GM12892 (cell line): ENCODE results near the gene MLPH.
A peak's percentile ranks its signal among the peaks of the same experiment; 100 is the strongest.

Experiments used
- DNase-seq: peaks from one replicate; pipeline ENCODE4 v3.0.0; 2011; ENCODE audit not compliant: insufficient read length
- FAIRE-seq: peaks from 2 replicates; lab custom pipeline; 2011; peaks lifted over from hg19 to GRCh38; lab: Jason Lieb, UNC
- POLR2A ChIP-seq: IDR thresholded peaks from 2 replicates; pipeline ENCODE4 v1.6.1; 2011; ENCODE audit warnings: low read depth, low read length, control low read depth
- POLR2AphosphoS5 ChIP-seq: IDR thresholded peaks from 2 replicates; pipeline ENCODE4 v1.6.1; 2011; ENCODE audit warnings: low read depth, low read length, control low read depth
- TAF1 ChIP-seq: IDR thresholded peaks from 2 replicates; pipeline ENCODE4 v1.6.1; 2011; ENCODE audit warnings: low read depth, mild to moderate bottlenecking, control low read depth, low read length, borderline replicate concordance

Gene MLPH

DNA sequence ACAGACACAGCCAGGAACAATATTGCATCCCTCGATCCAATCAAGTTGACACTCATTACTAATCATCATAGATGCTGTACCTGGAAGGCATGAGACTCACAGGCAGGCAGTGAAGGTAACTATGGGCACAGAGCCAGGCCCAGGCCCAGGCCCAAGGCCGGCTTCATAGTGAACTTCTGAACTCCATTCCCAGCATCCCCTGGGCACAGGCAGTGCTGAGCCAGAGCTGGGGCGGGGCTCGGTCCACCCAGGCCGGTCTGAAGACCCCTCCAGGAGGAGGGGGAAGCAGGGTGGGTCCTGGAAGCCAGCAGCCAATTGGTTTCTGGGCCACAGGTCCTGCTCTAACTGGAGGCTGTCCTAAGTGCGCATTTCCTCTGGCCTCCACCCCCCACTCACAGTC, 37.6 kb downstream of the MLPH start:
- FAIRE-seq (no peak), DNase-seq (no peak)
- TF ChIP-seq POLR2AphosphoS5 (no peak), POLR2A (no peak), TAF1 (no peak)

DNA sequence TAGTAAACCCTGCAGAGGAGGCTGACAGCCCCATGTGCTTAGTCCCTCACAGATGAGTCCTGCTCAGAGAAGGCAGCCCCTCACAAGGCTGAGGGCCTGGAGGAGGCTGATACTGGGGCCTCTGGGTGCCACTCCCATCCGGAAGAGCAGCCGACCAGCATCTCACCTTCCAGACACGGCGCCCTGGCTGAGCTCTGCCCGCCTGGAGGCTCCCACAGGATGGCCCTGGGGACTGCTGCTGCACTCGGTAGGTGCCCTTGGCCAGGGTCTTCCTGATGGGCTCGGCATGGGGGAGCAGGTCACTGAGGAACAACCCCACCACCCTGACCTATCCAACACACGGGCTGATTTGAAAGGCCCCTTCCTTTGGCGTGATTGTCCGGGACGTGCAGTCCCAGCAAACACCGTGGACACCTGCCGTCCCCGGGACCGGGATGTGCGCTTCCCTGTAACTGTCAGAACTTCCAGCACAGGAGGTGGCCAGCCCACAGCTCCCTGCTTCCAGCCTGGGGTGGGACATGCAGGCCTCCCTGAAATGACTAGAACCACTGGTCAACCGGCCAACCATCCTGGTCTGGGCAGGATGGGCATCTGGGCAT, 38.6 kb downstream of the MLPH start:
- TF ChIP-seq TAF1 (no peak), POLR2A (no peak), POLR2AphosphoS5 (no peak)
- no peak for DNase-seq
- FAIRE-seq = no peak

DNA sequence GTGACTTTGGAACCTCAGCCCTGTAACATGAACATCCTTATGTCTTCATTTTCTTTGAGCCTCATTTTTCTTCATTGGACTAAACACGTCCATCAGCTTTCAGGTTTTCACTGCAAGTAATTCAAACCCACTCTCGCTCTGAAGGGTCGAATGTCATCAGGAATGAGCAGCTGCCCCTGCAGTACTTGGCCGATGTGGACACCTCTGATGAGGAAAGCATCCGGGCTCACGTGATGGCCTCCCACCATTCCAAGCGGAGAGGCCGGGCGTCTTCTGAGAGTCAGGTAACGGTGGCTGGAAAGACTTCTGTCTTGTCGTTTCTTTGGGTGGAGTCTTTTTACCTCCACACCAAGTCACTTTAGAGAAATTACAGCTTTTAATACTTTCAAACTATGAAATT, 40.2 kb downstream of the MLPH start:
- DNase-seq (no peak), FAIRE-seq (no peak)
- TF ChIP-seq POLR2AphosphoS5 (no peak), POLR2A (no peak), TAF1 (no peak)

DNA sequence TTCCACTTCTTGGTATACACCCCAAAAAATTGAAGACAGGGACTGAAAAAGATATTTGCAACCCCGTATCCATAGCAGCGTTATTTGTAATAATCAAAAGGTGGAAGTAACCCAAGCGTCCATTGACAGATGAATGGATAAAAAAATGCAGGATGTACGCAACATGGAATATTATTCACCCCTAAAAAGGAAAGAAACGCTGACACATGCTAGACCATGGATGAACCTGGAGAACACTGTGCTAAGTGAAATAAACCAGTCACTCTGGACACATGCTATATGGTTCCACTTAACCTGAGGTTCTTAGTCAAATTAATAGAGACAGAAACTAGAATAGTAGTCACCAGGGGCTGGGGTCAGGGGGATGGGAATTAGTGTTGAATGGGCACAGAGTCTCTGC, 40.7 kb downstream of the MLPH start:
- FAIRE-seq (no peak), DNase-seq (no peak)
- TF ChIP-seq TAF1 (no peak), POLR2A (no peak), POLR2AphosphoS5 (no peak)

DNA sequence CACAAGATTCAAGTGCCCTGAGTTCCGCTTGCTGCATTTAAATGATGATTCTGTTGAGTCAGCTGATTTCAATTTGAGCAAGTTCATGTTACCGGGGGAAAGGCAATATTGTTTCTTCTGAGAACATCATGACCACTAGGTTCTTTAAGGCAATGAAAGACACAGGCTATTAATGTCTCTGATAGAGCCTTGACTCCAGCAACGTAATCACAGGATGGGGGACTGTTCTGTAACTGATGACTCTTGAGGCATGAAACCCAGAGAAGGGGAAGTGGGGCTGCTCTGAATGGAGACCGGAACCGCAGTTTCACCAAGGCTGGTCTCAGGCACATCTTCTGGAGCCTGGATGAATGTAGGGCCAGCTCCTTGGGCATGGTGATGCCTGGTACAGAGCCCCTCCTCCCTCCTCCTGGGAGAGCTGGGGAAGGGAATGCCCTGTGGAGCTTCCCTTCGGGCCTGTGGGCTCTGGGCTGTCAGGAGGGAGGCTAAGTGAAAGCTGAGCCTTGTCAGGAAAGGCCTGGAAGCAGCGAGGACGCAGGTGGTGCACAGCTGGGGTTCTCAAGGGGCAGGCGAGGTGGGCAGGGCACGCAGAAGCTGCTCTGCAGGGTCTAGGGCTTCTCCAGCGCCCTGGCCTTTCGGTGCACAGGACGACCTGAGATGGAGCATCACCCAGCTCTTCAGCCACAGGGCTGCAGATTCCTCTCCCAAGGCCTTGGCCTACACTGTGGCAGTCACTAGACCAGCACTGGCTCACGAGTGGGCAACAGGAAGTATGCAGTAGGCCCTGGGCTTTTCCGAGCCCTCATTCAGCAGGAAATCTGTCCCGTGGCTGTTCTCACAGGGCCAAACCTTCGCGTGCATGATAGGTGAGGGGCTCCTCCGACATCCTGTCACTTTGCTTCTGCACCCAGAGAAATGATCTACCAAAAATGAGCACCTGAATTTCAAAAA, 42.7 kb downstream of the MLPH start:
- DNase-seq (peak; percentile 72), FAIRE-seq (peak; percentile 42)
- TF ChIP-seq POLR2AphosphoS5 (no peak), TAF1 (no peak), POLR2A (no peak)

DNA sequence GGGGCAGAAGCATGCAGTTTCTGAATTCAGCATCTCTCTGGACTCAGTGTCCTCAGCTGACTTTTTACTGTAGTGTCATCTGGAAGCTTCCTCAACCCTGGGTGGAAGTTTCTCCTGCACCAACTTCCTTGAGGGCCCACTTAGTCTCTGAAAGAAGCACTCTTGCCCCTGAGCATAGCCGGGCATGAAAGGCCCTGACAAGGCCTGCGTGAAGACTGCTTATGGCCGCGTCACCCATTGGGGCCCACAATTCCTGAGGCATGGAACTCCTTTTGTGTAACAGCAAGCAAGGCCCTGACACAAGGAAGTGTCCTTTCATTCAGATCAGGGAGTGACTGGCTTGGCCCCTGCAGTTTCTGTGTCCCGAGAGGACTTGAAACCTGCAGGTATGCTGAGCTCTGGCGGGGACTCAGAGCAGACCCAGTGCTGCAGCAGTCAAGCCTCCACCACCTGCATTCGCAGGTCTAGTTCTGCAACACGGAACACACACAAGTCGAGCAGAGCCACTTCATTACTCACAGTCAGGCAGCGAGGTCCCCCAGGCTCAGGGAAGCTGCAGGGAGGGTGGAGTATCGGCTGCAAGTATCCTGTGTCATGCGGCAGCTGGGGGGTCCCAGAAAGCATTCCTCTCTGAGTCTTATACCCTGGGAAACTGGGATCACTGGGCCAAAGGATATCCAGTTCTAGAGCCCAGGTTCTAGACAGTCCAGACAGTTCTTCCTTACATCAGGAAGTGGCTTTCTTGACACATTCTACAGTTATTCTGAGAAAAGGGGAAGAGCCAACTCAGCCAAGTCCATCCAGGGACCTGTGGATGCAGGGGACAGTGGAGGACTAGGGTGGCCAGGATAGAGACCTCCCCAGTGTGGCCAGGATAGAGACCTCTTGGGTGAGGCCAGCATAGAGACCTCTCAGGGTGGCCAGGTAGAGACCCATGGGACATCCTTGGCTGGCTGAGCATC, 43.7 kb downstream of the MLPH start:
- FAIRE-seq (no peak), DNase-seq (no peak)
- TF ChIP-seq POLR2A (no peak), TAF1 (no peak), POLR2AphosphoS5 (no peak)

DNA sequence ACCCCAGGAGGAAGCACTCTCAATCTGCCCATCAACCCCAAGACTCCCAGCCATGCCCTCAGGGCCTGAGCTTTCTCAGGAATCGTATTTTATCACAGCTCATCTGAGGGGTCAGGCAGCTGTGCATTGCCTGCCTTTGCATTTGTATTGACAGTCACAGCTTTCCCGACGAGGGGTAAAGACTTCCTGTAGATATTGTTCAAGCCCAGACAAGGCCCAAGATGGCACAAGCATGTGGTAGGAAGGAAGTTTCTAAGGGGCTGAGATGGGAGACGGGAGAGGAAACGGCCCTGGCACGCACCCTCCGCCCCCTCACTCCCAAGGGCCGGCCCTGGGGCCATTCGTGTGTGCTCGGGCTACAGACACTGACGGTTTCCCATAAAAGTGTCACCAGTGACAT, 45.1 kb downstream of the MLPH start:
- FAIRE-seq (no peak), DNase-seq (no peak)
- TF ChIP-seq POLR2A (no peak), TAF1 (no peak), POLR2AphosphoS5 (no peak)

DNA sequence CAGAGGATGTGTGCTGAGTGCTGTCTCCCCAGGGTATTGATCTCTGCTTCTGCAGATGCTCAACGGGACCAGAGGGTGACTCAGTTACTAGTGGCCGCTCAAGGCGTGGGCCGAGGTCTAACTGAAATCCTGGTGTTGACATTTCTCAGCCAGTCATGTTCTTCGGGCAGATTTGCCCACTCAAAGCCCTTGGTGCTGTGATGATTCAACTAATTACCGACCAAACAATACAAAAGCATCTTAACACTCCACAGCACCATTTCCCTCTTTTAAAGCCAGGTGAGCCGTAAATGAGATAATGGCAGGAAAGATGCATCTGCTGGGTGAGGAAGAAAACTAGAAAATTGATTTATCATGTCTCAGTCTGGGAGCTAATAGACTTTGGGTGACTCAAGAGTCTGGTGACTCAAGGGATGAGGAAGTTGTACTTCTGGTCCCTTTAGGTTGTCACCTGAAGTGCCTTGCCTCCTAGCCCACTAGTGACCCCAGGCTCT, 46.7 kb downstream of the MLPH start:
- DNase-seq (no peak), FAIRE-seq (peak; percentile 66)
- no peak for TF ChIP-seq POLR2A
- no peak for TF ChIP-seq TAF1
- no peak for TF ChIP-seq POLR2AphosphoS5

DNA sequence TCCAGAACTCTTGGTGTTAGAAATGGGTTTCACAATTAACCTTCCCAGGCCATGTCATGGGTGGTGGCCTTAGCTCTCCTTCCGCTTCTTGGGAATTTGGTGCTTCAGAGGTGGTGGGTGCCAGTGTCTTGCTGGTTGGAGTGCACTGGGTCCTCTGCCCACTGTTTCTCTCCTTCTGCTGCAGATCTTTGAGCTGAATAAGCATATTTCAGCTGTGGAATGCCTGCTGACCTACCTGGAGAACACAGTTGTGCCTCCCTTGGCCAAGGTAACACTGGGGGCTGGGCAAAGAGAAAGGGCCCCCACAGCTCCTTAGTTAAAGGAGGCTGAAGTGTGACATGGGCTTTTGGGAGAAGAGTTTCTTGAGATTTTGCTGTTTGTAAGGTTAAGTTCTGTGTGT, 47.3 kb downstream of the MLPH start:
- TF ChIP-seq POLR2A = no peak
- TF ChIP-seq TAF1 = no peak
- no peak for TF ChIP-seq POLR2AphosphoS5
- no peak for FAIRE-seq
- DNase-seq = no peak

DNA sequence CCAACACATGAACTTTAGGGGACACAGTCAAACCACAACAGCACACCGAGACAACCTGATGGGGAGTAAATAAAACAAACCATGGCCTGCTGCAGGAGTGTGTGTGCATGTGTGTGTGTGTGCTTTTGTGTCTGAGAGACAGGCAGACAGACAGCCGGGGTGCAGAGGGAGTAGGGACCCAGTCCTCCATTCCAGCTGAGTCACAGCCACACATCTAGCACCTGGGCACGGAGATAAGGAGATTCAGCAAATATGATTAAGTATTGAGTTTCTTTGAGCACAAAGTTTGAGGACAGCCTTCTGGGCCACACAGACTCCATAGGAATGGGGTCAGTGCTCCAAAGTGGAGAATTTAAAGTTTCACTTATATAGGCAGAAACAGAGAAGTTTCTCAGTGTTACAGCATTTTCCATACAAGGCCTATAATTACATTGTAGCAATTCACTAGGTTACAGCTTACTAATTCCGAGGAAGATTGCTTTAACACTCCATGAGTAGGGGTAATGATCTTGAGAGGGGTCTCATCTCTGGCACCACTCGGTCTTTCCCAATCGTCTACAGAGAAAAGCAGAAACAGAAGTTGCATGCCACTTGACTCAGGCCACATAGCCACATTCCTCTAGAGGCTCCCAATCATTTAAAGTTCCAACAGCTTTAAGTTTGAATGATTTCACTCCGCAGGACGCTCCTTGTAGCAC, 48.5 kb downstream of the MLPH start:
- TF ChIP-seq TAF1 (no peak), POLR2AphosphoS5 (no peak), POLR2A (no peak)
- no peak for DNase-seq
- no peak for FAIRE-seq

DNA sequence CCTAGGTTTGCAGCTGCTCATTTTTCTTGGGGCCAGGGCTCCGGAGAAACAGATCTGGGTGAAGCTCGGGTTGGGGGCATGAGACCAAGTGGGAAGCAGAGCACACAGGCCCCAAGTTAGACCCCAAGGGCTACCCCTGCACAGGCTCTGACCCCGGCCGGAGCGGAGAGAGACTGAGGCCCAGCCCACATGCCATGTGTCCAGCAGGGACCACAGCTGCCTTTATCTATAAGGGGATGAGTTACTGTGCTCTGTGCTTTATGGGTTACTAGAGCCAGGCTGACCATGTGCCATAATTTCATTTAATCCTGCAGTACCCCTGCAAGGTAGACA, 49.0 kb downstream of the MLPH start:
- DNase-seq (no peak), FAIRE-seq (no peak)
- TF ChIP-seq TAF1 = no peak
- TF ChIP-seq POLR2AphosphoS5 = no peak
